Measurements from ENCODE around the gene MUSK.

DNA sequence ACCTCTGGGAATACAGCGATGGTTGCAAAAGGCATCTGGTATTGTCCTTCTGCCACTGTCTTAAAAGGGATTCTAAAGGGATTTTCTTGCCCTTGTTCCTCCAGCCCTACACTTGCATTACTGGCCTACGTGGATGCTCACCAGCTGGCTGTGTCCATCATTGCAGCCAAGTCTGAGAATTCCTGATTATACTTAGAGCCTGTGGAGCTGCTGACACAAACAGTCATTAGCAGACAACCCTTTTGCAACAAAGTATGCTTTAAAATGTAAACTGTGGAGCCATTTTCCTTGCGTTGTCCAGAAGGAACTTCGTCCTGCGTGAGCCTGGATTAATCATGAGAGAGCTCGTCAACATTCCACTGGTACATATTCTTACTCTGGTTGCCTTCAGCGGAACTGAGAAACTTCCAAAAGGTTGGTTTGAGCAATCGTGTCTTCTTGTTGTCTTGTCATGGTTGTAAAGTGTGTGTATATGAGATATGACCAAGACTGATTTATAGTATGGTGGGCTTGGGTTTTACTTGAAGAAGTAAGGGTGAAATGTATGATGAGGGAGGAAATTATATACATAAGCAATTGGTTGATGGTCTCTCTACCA lies at the start of gene MUSK:
- TF ChIP-seq, protein P1, sequence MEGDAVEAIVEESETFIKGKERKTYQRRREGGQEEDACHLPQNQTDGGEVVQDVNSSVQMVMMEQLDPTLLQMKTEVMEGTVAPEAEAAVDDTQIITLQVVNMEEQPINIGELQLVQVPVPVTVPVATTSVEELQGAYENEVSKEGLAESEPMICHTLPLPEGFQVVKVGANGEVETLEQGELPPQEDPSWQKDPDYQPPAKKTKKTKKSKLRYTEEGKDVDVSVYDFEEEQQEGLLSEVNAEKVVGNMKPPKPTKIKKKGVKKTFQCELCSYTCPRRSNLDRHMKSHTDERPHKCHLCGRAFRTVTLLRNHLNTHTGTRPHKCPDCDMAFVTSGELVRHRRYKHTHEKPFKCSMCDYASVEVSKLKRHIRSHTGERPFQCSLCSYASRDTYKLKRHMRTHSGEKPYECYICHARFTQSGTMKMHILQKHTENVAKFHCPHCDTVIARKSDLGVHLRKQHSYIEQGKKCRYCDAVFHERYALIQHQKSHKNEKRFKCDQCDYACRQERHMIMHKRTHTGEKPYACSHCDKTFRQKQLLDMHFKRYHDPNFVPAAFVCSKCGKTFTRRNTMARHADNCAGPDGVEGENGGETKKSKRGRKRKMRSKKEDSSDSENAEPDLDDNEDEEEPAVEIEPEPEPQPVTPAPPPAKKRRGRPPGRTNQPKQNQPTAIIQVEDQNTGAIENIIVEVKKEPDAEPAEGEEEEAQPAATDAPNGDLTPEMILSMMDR (IDR thresholded peaks at IDR 0.05; ENCODE audit: low read length) = no peak
- TF ChIP-seq EZH2 (IDR thresholded peaks at IDR 0.05; ENCODE audit: borderline replicate concordance, low read length) = no peak

Measured in OCI-LY1 (cell line).